Natural killer cell (primary cell): Measurements from ENCODE around the gene LPAR1. TPM values are rescaled to one million over a fixed set of nuclear protein-coding genes. Genes with fewer than 3 reads are reported as not detected.

ENCODE experiments used
- ATAC-seq, 3 donors: fragments of 150-1000 bp in 2 of 3; fragments of 200-7000 bp in 1 of 3; cut with Tn5 transposase; 1 replicate in 1 of 3; 2 replicates in 2 of 3; pipeline ENCODE4 v1.10.0; 2021; ENCODE audit warnings: mild to moderate bottlenecking in 2 of 3, moderate library complexity in 2 of 3
- DNase-seq, 2 donors: peaks; one replicate each; pipeline versions ENCODE4 v3.0.0 to v3.0.0-alpha.2; 2013 to 2021; ENCODE audit warnings: mixed read lengths in 1 of 2
- H3K27ac ChIP-seq: one replicate; pipeline ENCODE4 v1.5.1; 2013; ENCODE audit warnings: mild to moderate bottlenecking, low read length
- H3K27me3 ChIP-seq: one replicate; pipeline ENCODE4 v1.6.1; 2013; ENCODE audit warnings: low read length; ENCODE audit not compliant: control insufficient read depth, insufficient read depth
- H3K36me3 ChIP-seq: one replicate; pipeline ENCODE4 v1.6.1; 2013; ENCODE audit warnings: low read length; ENCODE audit not compliant: control insufficient read depth, insufficient read depth
- H3K4me1 ChIP-seq: one replicate; pipeline ENCODE4 v1.6.1; 2013; ENCODE audit warnings: low read length; ENCODE audit not compliant: control insufficient read depth, insufficient read depth
- H3K4me3 ChIP-seq: one replicate; pipeline ENCODE4 v1.5.1; 2013; ENCODE audit warnings: low read length
- H3K9me3 ChIP-seq: one replicate; pipeline ENCODE4 v1.6.1; 2013; ENCODE audit warnings: low read length; ENCODE audit not compliant: control insufficient read depth, insufficient read depth
- H3K27ac Mint-ChIP-seq, 2 donors: one replicate each; pipeline ENCODE4 v1.8.0; 2022; ENCODE audit warnings: mild to moderate bottlenecking in 2 of 2, mixed read lengths in 2 of 2, moderate library complexity in 1 of 2
- H3K27me3 Mint-ChIP-seq, 2 donors: one replicate each; pipeline ENCODE4 v1.8.0; 2022; ENCODE audit warnings: low read depth in 2 of 2, mixed read lengths in 2 of 2
- H3K36me3 Mint-ChIP-seq: one replicate; pipeline ENCODE4 v1.8.0; 2022; ENCODE audit warnings: mixed read lengths
- H3K4me1 Mint-ChIP-seq, 2 donors: one replicate each; pipeline ENCODE4 v1.8.0; 2022; ENCODE audit warnings: mixed read lengths in 2 of 2
- H3K4me3 Mint-ChIP-seq: one replicate; pipeline ENCODE4 v1.8.0; 2022; ENCODE audit warnings: mild to moderate bottlenecking, moderate library complexity, mixed read lengths
- H3K9me3 Mint-ChIP-seq, 2 donors: one replicate each; pipeline ENCODE4 v1.8.0; 2022; ENCODE audit warnings: mixed read lengths in 2 of 2
- WGBS: methylation state at CpG from one replicate; pipeline ENCODE4 v1.1.7; 2013; ENCODE audit warnings: missing lambda C conversion rate; ENCODE audit not compliant: insufficient coverage; 5-methylcytosine and 5-hydroxymethylcytosine counted together
- intact Hi-C: fragments of 100-400 bp; cut with micrococcal nuclease; formaldehyde crosslinking; loops from one replicate; pipeline ENCODE4 v1.14.2; 2022
- total RNA-seq, 4 donors: library from RNA; stranded (reverse); fragments of 120-200 nt in 1 of 4; gene quantifications; one replicate each; pipeline versions ENCODE4 v1.2.3 to v1.2.4, GENCODE V29; 2013 to 2022
- TF ChIP-seq, protein P1 (sequence below): fragments of 200-600 bp; IDR thresholded peaks from one replicate; pipeline ENCODE4 v1.8.0; 2022; ENCODE audit warnings: antibody characterized with exemption

Gene LPAR1
- total RNA-seq, 3 donors from 2014 or later (not counting 1 experiment from before 2014, with no cell fraction given) = 0.48 to 0.50 TPM; not detected in 1

GRCh38 chr9:110912419-110913291 lies 125.6 kb downstream of the LPAR1 start:
- Histone ChIP-seq H3K36me3 (no peaks in the 10 kb centered on the region), H3K27ac (no peak overlapping the region), H3K9me3 (peaks cover 9% of the 10 kb centered on the region), H3K27me3 (no peaks in the 10 kb centered on the region), H3K4me3 (no peak overlapping the region), H3K4me1 (no peaks in the 10 kb centered on the region)
- intact Hi-C loops = no loop called here
- 85% methylated on average over 5 of the region's 7 CpGs for WGBS
- Mint-ChIP-seq H3K9me3 (peaks cover 8 to 11% of the 10 kb centered on the region in 2 donors), H3K4me3 (no peak overlapping the region), H3K4me1 (no peaks in the 10 kb centered on the region), H3K36me3 (no peaks in the 10 kb centered on the region), H3K27ac (no peak overlapping the region), H3K27me3 (no peaks in the 10 kb centered on the region)
- DNase-seq (no peak), ATAC-seq (no peak)
- TF ChIP-seq, protein P1, sequence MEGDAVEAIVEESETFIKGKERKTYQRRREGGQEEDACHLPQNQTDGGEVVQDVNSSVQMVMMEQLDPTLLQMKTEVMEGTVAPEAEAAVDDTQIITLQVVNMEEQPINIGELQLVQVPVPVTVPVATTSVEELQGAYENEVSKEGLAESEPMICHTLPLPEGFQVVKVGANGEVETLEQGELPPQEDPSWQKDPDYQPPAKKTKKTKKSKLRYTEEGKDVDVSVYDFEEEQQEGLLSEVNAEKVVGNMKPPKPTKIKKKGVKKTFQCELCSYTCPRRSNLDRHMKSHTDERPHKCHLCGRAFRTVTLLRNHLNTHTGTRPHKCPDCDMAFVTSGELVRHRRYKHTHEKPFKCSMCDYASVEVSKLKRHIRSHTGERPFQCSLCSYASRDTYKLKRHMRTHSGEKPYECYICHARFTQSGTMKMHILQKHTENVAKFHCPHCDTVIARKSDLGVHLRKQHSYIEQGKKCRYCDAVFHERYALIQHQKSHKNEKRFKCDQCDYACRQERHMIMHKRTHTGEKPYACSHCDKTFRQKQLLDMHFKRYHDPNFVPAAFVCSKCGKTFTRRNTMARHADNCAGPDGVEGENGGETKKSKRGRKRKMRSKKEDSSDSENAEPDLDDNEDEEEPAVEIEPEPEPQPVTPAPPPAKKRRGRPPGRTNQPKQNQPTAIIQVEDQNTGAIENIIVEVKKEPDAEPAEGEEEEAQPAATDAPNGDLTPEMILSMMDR = no peak

DNA sequence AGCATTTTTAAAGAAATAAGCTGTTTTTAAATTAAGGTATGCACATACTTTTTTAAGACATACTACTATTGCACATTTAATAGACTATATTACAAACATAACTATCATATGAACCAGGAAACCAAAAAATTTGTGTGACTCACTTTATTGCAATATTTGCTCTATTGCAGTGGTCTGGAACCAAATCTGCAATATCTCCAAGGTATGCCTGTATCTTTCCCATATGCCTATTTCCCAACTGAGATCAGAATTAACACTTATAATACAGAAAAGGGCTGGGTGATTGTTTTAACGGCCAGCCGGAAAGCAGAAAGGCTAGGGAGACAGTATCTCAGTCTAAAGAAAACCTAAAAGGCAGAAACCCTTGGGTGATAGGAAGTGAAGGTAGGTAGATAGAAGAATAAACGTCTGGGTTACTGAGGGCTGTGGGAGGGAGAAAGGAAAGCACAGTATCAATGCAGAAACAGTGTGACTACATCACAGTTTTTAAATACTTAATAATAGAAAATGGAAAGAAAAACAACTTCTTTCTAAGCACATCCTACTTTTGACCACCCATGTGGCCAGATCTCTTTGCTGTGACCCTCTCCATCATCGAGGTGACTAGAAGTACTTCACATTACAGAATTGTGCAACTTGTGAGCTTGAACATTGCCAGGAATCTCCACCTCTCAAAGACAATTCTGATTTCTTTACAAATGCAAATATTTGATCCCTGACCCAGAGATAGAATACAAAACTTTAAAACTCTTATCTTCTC lies 126.4 kb downstream of the LPAR1 start:
- ATAC-seq = no peak
- H3K4me1 ChIP-seq = no peaks in the 10 kb centered on the region
- no peaks in the 10 kb centered on the region for H3K27me3 ChIP-seq
- H3K27ac ChIP-seq = no peak overlapping the region
- no peaks in the 10 kb centered on the region for H3K4me1 Mint-ChIP-seq
- DNase-seq = no peak
- no peaks in the 10 kb centered on the region for H3K36me3 Mint-ChIP-seq
- no peaks in the 10 kb centered on the region for H3K36me3 ChIP-seq
- no peak overlapping the region for H3K27ac Mint-ChIP-seq
- H3K4me3 ChIP-seq = no peak overlapping the region
- 81% methylated on average over 3 of the region's 4 CpGs for WGBS
- intact Hi-C loops = no loop called here
- peaks cover 8 to 11% of the 10 kb centered on the region in 2 donors for H3K9me3 Mint-ChIP-seq
- TF ChIP-seq, protein P1 = no peak
- H3K27me3 Mint-ChIP-seq = no peaks in the 10 kb centered on the region
- peaks cover 9% of the 10 kb centered on the region for H3K9me3 ChIP-seq
- H3K4me3 Mint-ChIP-seq = no peak overlapping the region

- H3K27me3 ChIP-seq = no peaks in the 10 kb centered on the region
- H3K4me3 ChIP-seq = no peak overlapping the region
- ATAC-seq (no peak), DNase-seq (no peak)
- WGBS = 67% methylated on average over 2 of the region's 2 CpGs
- no peak overlapping the region for H3K27ac ChIP-seq
- TF ChIP-seq, protein P1 = no peak
- Mint-ChIP-seq H3K4me3 (no peak overlapping the region), H3K4me1 (no peaks in the 10 kb centered on the region), H3K27ac (no peak overlapping the region), H3K27me3 (no peaks in the 10 kb centered on the region), H3K9me3 (peaks cover 7 to 12% of the 10 kb centered on the region in 2 donors), H3K36me3 (no peaks in the 10 kb centered on the region)
- H3K4me1 ChIP-seq = no peaks in the 10 kb centered on the region
- H3K36me3 ChIP-seq = no peaks in the 10 kb centered on the region
- intact Hi-C loops = no loop called here
- H3K9me3 ChIP-seq = peaks cover 9% of the 10 kb centered on the region
Observed at GRCh38 chr9:110908894-110909293, 129.4 kb downstream of the LPAR1 start.
